Fibroblast of lung (primary cell): ENCODE data around the gene RTF1.

Source experiments
- CTCF ChIP-seq, 2 donors: IDR thresholded peaks in 1 of 2; conservative IDR thresholded peaks in 1 of 2; 1 replicate in 1 of 2; 2 replicates in 1 of 2; pipeline ENCODE4 v1.5.1; 2011 to 2012; ENCODE audit warnings: low read length in 2 of 2, control low read depth in 1 of 2, inconsistent platforms in 1 of 2, low read depth in 1 of 2, mild to moderate bottlenecking in 1 of 2
- EZH2 ChIP-seq: IDR thresholded peaks from 2 replicates; pipeline ENCODE4 v1.5.1; 2012; ENCODE audit warnings: low read length, control low read depth, mild to moderate bottlenecking; ENCODE audit errors: missing control alignments

- TF ChIP-seq CTCF (conservative IDR thresholded peaks at IDR 0.05 in 1 of 2, IDR thresholded peaks at IDR 0.05 in 1 of 2; ENCODE audit: low read depth in 1 of 2, low read length in 2 of 2) (no peak), EZH2 (no peak)
Measured at GRCh38 chr15:41492597-41493204, 75.8 kb downstream of the RTF1 start.
